GM04504 (cell line): ENCODE measurements around the gene MICAL3.
"Not testable (repeated sequence)": the region's sequence is repeated elsewhere in the genome, so short reads cannot be mapped to it uniquely, and the experiment has no call there.

Experiments
- DNase-seq: peaks from one replicate; pipeline ENCODE4 v3.0.0-alpha.2; 2012; ENCODE audit warnings: low read depth

MICAL3 gene, protein sequence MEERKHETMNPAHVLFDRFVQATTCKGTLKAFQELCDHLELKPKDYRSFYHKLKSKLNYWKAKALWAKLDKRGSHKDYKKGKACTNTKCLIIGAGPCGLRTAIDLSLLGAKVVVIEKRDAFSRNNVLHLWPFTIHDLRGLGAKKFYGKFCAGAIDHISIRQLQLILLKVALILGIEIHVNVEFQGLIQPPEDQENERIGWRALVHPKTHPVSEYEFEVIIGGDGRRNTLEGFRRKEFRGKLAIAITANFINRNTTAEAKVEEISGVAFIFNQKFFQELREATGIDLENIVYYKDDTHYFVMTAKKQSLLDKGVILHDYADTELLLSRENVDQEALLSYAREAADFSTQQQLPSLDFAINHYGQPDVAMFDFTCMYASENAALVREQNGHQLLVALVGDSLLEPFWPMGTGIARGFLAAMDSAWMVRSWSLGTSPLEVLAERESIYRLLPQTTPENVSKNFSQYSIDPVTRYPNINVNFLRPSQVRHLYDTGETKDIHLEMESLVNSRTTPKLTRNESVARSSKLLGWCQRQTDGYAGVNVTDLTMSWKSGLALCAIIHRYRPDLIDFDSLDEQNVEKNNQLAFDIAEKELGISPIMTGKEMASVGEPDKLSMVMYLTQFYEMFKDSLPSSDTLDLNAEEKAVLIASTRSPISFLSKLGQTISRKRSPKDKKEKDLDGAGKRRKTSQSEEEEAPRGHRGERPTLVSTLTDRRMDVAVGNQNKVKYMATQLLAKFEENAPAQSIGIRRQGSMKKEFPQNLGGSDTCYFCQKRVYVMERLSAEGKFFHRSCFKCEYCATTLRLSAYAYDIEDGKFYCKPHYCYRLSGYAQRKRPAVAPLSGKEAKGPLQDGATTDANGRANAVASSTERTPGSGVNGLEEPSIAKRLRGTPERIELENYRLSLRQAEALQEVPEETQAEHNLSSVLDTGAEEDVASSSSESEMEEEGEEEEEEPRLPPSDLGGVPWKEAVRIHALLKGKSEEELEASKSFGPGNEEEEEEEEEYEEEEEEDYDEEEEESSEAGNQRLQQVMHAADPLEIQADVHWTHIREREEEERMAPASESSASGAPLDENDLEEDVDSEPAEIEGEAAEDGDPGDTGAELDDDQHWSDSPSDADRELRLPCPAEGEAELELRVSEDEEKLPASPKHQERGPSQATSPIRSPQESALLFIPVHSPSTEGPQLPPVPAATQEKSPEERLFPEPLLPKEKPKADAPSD (N-terminal part only)

DNA sequence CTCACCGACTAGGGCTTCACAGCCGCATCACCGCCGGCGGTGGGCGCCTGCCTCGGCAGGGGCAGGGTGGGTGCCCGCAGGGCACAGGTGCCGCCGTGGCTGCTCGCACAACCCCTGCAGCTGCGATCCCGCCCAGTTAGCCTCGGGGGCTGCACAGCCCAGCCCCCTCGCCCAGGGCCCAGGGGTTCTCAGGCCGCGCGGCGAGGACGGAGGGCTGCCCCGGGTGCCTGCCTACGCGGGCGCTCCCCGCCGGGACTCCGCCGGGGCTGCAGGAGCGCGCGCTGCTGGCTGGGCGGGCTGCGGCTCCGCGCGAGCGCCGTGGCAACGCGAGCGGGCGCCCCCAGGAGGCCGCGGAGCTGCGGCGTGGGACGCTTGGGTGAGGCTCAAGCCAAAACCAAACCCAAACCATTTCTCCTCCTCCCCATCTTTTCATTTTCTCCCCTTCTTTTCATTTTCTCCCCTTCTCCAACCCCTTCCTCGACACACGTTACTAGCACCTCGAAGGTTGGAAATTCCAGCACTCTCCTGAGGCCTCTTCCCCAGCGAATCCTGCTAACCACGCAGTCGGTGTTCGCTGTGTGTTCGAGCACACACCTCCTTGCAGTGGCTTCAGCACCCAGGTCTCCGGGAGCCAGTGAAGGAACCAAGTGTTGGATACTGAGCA lies at the start of gene MICAL3:
MICAL3 (minus strand) TSS at position 286 of the 664 bp plus-strand sequence. CDS start 117,749 bp downstream, outside the sequence.
- no peak for DNase-seq

DNA sequence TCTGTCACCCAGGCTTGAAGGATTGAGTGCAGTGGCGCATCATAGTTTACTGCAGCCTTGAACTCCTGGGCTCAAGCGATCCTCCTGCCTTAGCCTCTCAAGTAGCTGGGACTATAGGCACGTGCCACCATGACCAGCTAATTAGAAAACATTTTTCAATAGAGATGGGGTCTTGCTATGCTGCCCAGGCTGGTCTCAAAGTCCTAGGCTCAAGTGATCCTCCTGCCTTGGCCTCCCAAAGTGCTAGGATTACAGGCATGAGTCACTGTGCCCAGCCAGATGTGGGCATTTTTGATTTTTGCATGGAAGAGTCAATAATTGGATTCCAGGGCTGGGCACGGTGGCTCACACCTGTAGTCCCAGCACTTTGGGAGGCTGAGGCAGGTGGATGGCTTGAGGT lies 49.6 kb upstream of the MICAL3 start:
- not testable (repeated sequence) for DNase-seq

DNA sequence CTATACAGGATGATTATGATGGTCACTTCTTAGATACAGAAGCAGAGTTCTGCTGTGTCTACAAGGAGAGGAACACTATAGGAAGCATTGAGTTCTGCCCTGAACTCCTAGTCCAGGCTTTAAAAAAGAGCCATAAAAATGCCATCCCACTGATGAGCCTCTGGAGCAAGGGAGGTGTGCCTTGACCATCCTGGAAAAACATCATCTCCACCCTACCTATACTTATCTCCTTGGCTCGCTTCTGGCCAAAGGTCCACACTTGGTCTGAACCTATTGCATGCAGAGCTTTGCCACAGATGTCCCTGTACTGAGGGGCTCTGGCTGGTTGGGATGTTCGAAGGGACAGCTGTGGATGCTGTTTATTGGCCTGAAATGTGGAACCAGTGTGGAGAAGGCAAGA lies 49.1 kb upstream of the MICAL3 start:
- DNase-seq: no peak

DNA sequence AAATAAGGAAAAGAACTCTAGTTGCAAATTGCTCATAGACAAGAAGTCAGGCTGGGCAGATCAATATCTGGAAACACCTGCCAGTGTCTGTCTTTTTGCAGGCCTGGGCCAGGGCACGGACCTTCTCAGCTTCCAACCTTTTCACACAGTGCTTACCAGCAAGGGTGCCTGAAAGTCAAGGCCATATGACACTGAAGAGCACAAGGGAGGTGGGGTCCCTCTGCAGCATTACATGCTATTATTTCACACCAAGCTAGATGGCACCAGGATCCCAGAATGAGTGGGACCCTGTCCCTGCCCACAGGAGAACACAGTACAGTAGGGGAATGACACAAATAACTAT lies 47.6 kb upstream of the MICAL3 start:
- DNase-seq: no peak

DNA sequence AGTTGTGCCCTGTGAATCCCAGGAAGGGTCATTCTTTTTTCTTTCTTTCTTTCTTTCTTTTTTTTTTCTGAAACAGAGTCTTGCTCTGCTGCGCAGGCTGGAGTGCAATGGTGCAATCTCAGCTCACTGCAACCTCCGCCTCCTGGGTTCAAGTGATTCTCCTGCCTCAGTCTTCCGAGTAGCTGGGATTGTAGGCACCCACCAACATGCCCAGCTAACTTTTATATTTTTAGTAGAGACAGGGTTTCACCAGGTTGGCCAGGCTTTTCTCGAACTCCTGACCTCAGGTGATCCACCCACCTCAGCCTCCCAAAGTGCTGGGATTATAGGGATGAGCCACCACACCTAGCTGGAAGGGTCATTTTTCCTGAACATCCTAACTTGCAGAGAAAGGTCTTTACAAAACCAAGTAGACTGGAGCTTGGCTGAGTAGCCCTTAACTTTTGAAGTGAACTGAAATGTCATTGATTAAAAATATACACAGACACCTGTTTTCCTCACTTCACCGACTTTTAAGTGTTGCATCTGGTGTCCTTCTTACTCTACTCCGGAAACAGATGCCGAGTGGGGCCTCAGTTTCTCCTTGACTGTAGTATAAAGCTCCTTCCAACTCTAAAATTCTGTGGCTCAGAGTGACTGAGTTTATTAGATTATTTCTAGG lies 47.1 kb upstream of the MICAL3 start:
- not testable (repeated sequence) for DNase-seq

DNA sequence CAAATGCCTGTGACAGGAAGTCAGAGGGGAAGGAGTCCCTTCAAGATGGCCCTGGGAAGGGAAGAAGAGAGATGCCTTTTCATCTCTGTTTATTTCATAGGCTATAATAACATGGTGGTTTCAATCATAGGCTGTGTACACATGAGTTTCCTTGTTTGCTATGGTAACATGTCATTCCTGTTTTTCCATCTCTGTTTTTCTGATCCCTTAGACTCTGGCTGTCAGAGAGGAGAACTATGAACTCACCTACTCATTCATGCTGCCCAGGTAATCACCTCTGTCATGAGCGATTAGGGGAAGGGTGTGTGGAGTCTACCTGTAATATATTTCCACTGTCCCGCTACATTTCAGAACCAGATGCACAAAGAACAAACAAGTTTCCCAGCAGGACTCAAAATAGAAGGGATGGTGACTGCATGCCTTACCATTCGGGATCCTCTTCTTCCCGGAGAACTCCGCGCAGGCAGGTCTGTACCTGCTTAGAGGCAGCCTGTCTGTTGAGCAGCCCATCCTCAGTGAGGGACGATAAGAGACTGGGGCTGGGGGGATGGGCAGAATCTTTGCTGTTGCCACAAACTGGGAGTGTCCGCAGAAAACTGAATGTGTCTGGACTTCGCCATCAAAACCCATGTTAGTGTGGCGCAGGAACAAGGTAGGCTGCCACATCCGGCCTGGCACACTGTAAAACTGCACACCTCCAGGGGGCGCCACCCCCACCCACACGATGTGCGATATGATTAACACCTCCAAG lies 46.4 kb upstream of the MICAL3 start:
- DNase-seq: no peak

DNA sequence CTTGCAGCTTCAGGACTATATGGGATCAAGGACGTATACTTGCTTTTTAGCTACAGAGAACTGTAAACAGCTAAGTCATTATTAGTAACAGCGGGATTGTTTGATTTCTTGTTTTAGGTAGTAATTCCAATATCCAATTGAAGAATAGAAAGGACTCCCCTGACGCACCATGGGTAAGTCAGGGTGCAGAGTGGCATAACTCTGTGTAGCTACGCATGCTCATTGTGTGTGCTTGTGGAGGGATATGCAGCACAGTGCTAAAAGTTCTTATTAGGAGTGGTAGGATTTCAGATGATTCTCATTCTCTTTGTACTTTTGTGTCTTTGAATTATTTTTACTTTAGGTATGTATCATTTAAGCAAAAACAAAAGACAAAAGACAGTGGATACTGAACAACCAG lies 45.7 kb upstream of the MICAL3 start:
- no peak for DNase-seq

DNA sequence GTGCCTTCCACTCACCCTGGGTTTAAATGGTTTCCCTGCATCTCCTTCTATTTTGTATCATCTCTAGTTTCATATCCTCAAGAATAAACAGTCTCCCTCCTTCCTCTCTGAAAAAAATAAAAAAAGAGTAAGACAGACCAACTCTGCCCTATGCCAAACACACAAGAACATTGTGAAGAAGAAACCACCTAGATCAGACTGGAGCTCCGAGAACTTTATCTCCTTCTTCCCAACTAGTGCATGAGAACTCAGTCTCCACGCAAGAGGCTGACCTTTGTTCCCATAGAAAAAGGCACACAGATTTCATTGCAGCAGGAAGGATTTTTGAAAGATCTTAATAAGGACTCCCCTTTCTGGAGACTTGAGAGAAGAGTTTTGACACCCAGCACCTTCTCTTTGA lies 44.7 kb upstream of the MICAL3 start:
- no peak for DNase-seq

DNA sequence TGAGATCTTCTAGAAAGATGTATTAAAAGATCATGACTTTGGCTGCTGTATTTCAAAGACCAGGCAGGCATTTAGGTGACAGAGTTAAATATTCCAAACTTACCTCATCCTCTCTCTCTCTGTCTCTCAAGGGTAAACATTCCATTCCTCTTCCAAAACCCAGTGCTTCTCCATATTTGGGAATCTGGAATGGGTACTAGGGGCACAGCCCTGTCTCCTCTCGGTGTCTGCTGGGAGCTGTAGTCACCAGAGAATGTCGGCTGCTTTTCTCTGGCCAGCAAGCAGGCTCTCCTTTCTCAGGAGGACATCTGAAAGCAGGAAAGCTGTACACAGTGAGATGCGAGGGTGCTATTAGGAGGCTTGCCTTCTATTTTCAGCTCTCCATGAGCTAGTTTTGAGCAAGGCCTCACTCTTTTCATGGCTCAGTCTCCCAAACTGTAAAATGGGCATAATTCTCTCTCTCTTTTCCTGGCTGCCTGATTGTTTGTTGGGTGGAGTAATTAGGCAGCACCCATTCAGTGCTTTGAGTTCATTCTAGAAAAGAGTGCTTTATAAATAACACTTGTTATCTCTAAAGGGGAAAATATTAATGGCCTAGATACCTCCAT lies 44.1 kb upstream of the MICAL3 start:
- DNase-seq: no peak

DNA sequence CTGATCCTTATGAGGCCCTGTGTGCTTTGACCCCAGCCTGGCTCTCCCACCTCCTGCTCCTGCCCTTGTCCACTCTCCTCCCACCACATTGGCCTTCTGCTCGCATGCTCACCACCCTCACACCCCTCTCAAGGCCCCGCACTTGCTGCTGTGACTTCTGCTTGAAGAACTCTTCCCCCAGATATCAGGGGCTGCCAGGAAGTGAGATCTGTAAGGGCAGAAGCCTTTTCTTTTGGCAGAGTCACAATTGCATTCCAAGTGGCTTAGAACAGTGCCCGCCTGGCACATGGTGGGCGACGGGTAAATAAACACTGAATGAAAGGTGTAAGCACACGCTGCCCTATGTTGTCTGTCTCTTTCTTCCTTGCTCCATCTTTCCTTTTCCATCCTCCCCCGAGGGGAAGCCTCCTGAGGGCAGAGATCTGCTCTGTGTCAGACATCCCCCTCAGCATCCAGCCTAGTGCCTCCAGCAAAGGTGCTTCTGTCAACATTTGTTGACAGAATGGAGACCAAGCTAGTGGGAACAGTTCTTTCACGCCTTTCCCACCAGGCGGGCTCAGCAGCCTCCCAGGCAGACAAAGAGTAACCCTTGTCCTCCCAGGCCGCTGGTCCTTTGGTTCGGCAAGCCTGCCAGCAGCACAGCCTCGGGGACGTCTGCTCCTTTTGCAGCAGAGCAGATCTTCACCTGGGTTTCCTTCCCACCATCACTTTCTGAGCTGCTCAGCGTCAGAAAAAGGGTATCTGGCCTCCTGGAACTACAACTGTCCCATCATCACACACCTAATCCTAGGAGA lies 43.4 kb upstream of the MICAL3 start:
- DNase-seq: no peak

DNA sequence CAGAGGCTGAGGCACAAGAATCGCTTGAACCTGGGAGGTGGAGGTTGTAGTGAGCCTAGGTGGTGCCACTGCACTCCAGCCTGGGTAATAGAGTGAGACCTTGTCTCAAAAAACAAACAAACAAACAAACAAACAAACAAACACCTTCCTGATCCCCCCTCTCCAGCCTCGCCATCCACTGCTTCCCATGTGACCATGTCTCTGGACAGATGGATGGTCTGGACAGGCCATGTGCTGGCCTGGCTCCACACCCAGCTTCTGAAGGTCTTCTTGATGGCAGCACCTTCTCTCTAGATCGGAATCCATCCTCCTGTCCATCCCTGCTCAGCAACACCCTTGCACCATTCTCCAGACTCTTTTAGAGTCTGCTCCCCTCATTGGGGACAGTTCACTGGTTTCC lies 42.8 kb upstream of the MICAL3 start:
- DNase-seq: no peak

DNA sequence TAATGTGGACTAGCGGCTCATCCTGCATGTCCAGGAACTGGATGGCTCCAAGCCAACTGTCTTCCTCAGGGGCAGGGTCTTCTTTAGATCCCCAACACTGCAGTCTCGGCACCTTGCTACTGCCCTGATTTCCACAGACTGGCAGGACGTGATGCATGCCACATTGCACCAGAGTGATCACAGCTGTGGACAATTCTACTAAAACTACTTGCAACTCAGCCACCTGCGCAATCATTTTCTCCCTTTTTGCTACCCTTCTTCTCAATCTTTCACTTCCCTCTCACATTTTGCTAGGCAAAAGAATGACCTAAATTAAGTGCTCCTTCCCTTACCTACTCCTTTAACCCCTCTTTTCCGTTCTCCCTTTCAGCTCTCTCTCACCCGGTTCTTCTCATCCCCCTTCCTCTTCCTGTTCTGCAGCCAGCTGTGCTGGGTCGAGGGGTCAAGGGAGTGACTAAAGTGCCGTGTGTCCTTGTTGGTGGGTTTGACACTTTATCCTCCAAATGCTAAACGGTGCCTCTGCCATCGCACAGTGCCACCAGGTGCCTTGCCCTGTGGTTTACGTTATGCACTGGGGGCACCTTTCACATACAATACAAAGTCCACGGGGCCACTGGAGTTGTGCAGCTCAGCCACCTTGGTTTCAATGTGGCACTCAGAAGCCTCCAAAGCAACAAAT lies 42.0 kb upstream of the MICAL3 start:
- DNase-seq: no peak

DNA sequence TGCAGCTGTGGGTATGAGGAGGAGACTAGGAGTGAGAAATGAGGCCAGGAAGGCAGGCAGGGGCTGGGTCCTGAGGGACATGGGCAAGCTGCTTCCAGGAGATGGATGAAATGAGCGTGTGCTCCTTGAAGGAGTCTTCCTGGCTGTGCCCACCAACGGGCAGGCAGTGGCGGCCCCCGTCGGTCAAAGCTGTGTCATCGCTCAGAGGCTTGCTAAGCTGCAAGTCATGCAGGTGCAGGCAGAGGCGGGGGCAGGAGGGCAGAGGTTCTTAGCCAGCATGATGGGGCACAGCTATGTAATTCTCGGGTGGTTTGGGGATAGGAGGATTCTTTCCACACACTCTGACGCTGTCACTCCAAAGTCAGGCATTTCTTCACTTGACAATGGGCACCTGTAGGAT lies 40.9 kb upstream of the MICAL3 start:
- DNase-seq: no peak

DNA sequence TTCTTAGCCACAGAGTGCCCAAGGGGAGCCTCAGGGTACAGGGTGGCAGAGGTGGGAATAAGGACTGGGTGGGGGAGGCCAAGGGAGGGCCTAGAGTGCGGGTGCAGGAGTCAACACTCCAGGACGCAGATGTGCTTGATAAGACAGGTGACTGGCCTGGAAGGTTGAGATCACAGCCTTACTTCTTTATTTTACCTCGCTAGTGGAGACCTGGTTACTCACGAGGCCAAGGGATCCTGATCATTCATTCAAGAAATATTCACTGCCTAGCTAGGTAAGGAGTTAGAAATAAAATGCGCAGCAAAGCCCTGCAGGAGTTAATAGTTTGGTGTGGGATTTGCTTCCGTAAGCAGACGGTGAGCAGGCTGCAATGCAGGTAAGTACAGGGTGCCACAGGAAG lies 40.3 kb upstream of the MICAL3 start:
- DNase-seq: no peak

DNA sequence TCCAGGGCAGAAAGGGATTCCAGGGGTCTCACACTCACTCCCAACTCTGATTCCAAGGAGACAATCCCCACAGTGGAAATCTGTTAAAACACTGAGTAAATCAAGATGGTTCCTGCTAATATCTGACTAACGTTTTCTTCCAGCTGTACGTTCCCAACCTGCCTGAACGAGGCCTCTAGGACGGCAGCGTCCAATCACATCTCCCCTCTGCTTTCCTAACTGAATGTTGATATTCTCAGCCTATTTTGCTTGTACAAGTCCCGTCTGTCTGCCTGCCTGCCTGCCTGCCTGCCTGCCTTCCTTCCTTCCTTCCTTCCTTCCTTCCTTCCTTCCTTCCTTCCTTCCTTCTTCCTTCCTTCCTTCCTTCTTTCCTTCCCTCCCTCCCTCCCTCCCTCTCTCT lies 39.4 kb upstream of the MICAL3 start:
- DNase-seq: not testable (repeated sequence)

DNA sequence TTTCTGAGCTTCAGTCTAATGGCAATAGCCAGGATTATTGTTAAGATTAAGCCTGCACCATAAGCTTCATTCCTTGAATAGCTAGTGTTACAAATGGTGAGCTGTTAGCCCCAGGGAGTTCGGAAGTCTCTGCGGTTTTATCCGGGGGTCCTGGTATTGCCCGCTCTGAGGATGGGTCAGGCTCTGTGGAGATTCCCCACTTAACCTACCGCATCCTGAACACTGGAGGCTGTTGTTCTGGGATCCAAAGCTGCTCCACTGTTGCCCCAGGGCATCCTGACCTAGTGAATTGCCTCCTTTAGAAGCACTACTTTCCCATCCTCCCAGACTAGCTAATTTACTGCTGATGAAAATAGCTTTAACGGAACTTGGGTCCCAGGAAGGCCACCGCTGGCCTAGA lies 38.9 kb upstream of the MICAL3 start:
- DNase-seq: no peak

DNA sequence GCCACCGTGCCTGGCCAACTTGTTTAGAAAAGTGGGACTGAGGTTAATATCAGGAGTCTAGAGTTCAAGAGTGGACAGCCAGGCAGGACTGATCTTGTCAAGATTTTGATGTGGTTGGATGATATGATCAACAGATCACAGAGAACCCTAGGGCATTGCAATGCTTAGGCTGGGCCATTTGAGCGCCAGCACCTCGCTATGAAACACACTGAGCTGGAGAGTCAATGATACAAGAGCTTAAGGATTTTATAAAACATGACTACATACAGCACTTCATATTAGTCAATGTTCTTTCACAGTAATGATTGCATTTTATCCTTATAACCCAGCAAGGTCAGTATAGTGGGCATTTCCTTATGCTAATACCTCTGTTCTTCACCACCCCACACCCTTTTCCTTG lies 38.1 kb upstream of the MICAL3 start:
- DNase-seq: no peak

DNA sequence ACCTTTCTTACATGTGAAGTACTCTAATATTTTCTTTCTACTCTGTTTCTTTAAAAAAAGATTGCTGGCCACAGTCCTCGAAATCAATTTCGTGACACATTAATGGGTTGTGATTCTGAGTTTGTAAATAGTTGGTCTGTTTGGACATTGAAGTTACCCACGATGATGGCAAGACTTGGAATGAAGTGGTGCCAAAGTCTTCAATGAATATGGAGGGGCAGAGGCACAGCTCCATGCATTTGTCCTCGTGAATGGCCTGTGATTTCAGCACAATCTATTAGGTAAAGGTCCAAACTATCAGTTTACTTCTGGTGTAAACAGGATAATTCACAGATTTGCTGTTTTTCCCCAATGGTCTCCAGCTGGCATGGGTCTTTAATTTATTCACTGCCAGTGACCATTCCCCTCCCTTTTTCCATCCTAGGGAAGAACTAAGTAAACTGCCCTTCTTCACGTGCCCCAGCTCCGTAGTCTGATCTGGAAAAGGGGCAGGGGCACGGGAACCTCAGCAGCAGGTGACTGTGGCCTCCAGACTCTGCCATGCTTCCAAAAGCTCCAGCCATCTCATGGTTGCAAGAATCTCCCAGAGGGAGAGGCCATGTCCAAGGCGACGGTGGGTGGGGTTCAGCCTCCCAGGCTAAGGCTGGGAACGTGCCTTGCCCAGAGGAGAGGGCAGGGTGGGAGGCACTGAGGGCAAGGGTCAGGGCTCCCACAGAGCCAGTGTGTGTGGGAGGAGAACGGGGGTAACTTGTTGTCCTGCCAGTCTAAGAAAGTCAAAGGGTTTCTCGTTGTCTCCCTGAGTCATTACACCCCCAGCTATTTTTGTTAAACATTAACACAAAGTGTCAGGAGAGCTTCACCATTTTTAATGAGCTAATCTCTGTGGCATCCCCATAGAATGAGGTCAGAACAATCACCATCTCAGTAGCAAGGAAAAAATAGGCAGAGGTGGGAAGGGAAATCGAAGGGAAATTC lies 36.6 kb upstream of the MICAL3 start:
- DNase-seq: no peak
